ENCODE results near the gene KCNG4. TPM values are rescaled to one million over a fixed set of nuclear protein-coding genes. Genes with fewer than 3 reads are reported as not detected.

KCNG4 gene
- total RNA-seq, 1 donor from 2014 or later, result not detected

DNA sequence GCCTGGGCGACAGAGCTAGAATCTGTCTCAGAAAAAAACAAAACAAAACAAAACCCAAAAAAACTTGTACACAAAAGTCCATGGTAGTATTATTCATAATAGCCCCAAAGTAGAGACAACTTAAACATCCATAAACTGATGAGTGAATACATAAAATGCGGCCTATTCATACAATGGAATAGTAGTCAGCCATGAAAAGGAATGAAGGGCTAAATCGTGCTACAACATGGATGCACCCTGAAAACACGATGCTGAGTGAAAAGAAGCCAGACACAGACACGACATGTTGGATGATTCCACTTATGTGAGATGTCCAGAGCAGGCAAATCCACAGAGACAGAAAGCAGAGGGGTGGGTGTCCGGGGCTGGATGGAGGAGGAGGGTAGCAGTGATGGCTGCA lies 12.3 kb downstream of the KCNG4 start:
- Histone ChIP-seq H3K27ac (no peak overlapping the region), H3K9ac (no peak overlapping the region)

DNA sequence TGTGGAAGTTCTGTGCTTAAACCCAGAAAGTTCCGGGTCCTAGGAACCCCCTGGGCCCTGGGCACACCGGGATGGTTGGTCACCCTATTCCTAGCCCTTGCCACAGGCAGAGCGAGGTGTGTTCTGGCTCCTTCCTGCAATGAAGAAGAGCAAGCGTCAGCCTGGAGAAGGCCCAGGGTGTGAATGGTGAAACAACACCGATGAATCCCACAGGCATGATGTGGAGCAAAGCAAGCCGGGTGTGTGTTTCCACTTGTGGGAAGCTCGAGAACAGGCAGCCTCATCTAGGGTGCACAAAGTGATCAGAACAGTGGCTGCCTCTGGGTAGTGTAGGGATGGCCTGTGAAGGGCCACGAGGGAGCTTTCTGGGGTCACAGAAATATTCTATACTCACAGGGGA lies 13.8 kb downstream of the KCNG4 start:
- H3K4me1 ChIP-seq, result no peaks in the 10 kb centered on the region
- peaks cover 13% of the 10 kb centered on the region for H3K27me3 Mint-ChIP-seq (ENCODE audit: insufficient read depth, low read depth)
- H3K9me3 Mint-ChIP-seq, result no peaks in the 10 kb centered on the region
- H3K4me2 ChIP-seq, result no peak overlapping the region
- no peak for DNase-seq (ENCODE audit: low spot score)
- H3K27ac Mint-ChIP-seq, result peak overlapping the region; percentile 85
- H3K4me1 Mint-ChIP-seq, result peaks cover 33% of the 10 kb centered on the region
- H3K27me3 ChIP-seq, result no peaks in the 10 kb centered on the region
- H3K4me3 ChIP-seq, result no peak overlapping the region
- H3K9me3 ChIP-seq (ENCODE audit: low read depth), result no peaks in the 10 kb centered on the region
- H3K36me3 Mint-ChIP-seq, result no peaks in the 10 kb centered on the region
- no peak overlapping the region for H2AFZ ChIP-seq (replicated peaks)
- H3K27ac ChIP-seq, result no peak overlapping the region
- no peaks in the 10 kb centered on the region for H3K36me3 ChIP-seq
- no peak overlapping the region for H3K9ac ChIP-seq
- peaks cover 4% of the 10 kb centered on the region for H3F3A ChIP-seq (ENCODE audit: low read depth)
- no peaks in the 10 kb centered on the region for H3K79me2 ChIP-seq (ENCODE audit: low read depth)
- no peak for TF ChIP-seq EZH2phosphoT487 (IDR thresholded peaks at IDR 0.05)
- TF ChIP-seq CTCF (IDR thresholded peaks at IDR 0.05), result no peak
- no peak for TF ChIP-seq EZH2 (IDR thresholded peaks at IDR 0.05)
- H4K20me1 ChIP-seq (ENCODE audit: low read depth), result no peaks in the 10 kb centered on the region
- peak overlapping the region; percentile 11 for H3K4me3 Mint-ChIP-seq

More for the DNA sequence above, 12.3 kb downstream of the KCNG4 start:
- no peak for TF ChIP-seq EZH2phosphoT487 (IDR thresholded peaks at IDR 0.05)
- TF ChIP-seq CTCF (IDR thresholded peaks at IDR 0.05), result no peak
- TF ChIP-seq EZH2 (IDR thresholded peaks at IDR 0.05), result no peak
- H3K9me3 ChIP-seq (ENCODE audit: low read depth), result no peaks in the 10 kb centered on the region
- no peak for DNase-seq (ENCODE audit: low spot score)
- no peaks in the 10 kb centered on the region for H3K79me2 ChIP-seq (ENCODE audit: low read depth)
- H3F3A ChIP-seq (ENCODE audit: low read depth), result peaks cover 4% of the 10 kb centered on the region
- Mint-ChIP-seq H3K27me3 (ENCODE audit: insufficient read depth, low read depth) (peaks cover 16% of the 10 kb centered on the region), H3K4me3 (peak overlapping the region; percentile 64), H3K9me3 (no peaks in the 10 kb centered on the region), H3K4me1 (peaks cover 33% of the 10 kb centered on the region), H3K27ac (no peak overlapping the region), H3K36me3 (no peaks in the 10 kb centered on the region)
- no peak overlapping the region for H3K4me2 ChIP-seq
- H3K27me3 ChIP-seq, result no peaks in the 10 kb centered on the region
- no peaks in the 10 kb centered on the region for H4K20me1 ChIP-seq (ENCODE audit: low read depth)
- no peak overlapping the region for H3K4me3 ChIP-seq
- no peak overlapping the region for H2AFZ ChIP-seq (replicated peaks)
- no peaks in the 10 kb centered on the region for H3K4me1 ChIP-seq
- no peaks in the 10 kb centered on the region for H3K36me3 ChIP-seq

DNA sequence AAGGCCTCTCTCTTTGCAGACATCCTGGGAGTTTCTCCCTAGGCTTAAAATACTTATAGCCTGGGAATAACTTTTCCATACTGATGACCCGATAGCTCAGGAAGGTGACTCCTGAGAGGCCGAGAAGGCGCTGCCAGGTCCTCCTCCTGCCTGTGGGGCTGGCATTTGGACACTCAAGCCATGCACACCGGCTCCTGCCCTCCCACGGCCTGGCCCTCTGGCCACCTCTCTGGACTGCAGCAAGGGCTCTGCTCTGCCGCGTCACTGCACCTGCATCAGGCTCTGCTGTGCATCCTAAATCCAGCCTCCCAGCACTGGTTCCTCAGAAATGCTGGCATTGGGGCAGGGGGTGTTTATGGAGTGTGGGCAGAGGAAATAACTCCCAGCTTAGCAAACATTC lies 14.2 kb downstream of the KCNG4 start:
- Histone ChIP-seq H3K4me3 (no peak overlapping the region), H4K20me1 (ENCODE audit: low read depth) (no peaks in the 10 kb centered on the region), H3K4me1 (no peaks in the 10 kb centered on the region), H2AFZ (replicated peaks) (no peak overlapping the region), H3K79me2 (ENCODE audit: low read depth) (no peaks in the 10 kb centered on the region), H3K4me2 (no peak overlapping the region), H3K27me3 (no peaks in the 10 kb centered on the region), H3K36me3 (no peaks in the 10 kb centered on the region), H3K27ac (no peak overlapping the region), H3K9ac (no peak overlapping the region), H3F3A (ENCODE audit: low read depth) (peaks cover 4% of the 10 kb centered on the region), H3K9me3 (ENCODE audit: low read depth) (no peaks in the 10 kb centered on the region)
- Mint-ChIP-seq H3K9me3 (no peaks in the 10 kb centered on the region), H3K4me3 (no peak overlapping the region), H3K27me3 (ENCODE audit: insufficient read depth, low read depth) (peaks cover 13% of the 10 kb centered on the region), H3K27ac (peak overlapping the region; percentile 85), H3K36me3 (no peaks in the 10 kb centered on the region), H3K4me1 (peaks cover 37% of the 10 kb centered on the region)
- no peak for DNase-seq (ENCODE audit: low spot score)
- TF ChIP-seq CTCF (IDR thresholded peaks at IDR 0.05) (no peak), EZH2 (IDR thresholded peaks at IDR 0.05) (no peak), EZH2phosphoT487 (IDR thresholded peaks at IDR 0.05) (no peak)

All from neural progenitor cell (in vitro differentiated cells).